HL-60 (cell line): Measurements from ENCODE around the gene CACNA1C.

Experiments
- DNase-seq, 2 experiments: peaks; one replicate each; pipeline ENCODE4 v3.0.0-alpha.2; 2010 to 2020; ENCODE audit warnings: low read depth in 1 of 2, low spot score in 1 of 2
- H3K27ac ChIP-seq: fragments of 250-450 bp; sonication (Bioruptor Pico); replicated peaks from 2 replicates; pipeline ENCODE4 v1.5.1; 2020; ENCODE audit warnings: mild to moderate bottlenecking, moderate library complexity
- H3K27me3 ChIP-seq: fragments of 250-450 bp; sonication (Bioruptor Pico); 2 replicates; pipeline ENCODE4 v1.5.1; 2021; ENCODE audit warnings: mild to moderate bottlenecking, moderate library complexity; ENCODE audit not compliant: insufficient read depth, poor library complexity, severe bottlenecking
- H3K4me3 ChIP-seq: replicated peaks from 2 replicates; pipeline ENCODE4 v1.5.1; 2011; ENCODE audit warnings: mild to moderate bottlenecking, control low read depth, low read length; ENCODE audit not compliant: insufficient read depth
- CTCF ChIP-seq: IDR thresholded peaks from one replicate; pipeline ENCODE4 v1.5.1; 2011; ENCODE audit warnings: low read length, control low read depth, inconsistent platforms; ENCODE audit not compliant: insufficient read depth
- GABPA ChIP-seq: IDR thresholded peaks from 2 replicates; pipeline ENCODE4 v1.6.1; 2012; ENCODE audit warnings: low read depth
- POLR2AphosphoS5 ChIP-seq: IDR thresholded peaks from 2 replicates; pipeline ENCODE4 v1.6.1; 2012; ENCODE audit warnings: low read depth
- REST ChIP-seq: IDR thresholded peaks from 2 replicates; pipeline ENCODE4 v1.6.1; 2012; ENCODE audit warnings: low read depth; ENCODE audit not compliant: insufficient replicate concordance
- SPI1 ChIP-seq: IDR thresholded peaks from 2 replicates; pipeline ENCODE4 v1.6.1; 2012; ENCODE audit warnings: low read depth, mild to moderate bottlenecking, borderline replicate concordance

Gene CACNA1C

GRCh38 chr12:2376908-2377657 is 324.3 kb downstream of the CACNA1C start:
- no peaks in the 10 kb centered on the region for H3K27me3 ChIP-seq
- no peak overlapping the region for H3K4me3 ChIP-seq
- no peak overlapping the region for H3K27ac ChIP-seq
- no peak for TF ChIP-seq SPI1
- no peak for TF ChIP-seq GABPA
- no peak for TF ChIP-seq POLR2AphosphoS5
- TF ChIP-seq CTCF, result no peak
- no peak for TF ChIP-seq REST
- no peak for DNase-seq

- Histone ChIP-seq H3K4me3 (no peak overlapping the region), H3K27ac (no peak overlapping the region), H3K27me3 (no peaks in the 10 kb centered on the region)
- no peak for TF ChIP-seq GABPA
- no peak for TF ChIP-seq REST
- no peak for TF ChIP-seq SPI1
- TF ChIP-seq CTCF, result no peak
- no peak for TF ChIP-seq POLR2AphosphoS5
- DNase-seq, result no peak
Measured at GRCh38 chr12:2378835-2379330, 326.1 kb downstream of the CACNA1C start.

- no peak for DNase-seq
- H3K27me3 ChIP-seq, result no peaks in the 10 kb centered on the region
Measured at GRCh38 chr12:2380946-2381345, 328.2 kb downstream of the CACNA1C start.

More at GRCh38 chr12:2380946-2381345, 328.2 kb downstream of the CACNA1C start:
- TF ChIP-seq SPI1, result no peak
- no peak for TF ChIP-seq REST
- no peak for TF ChIP-seq POLR2AphosphoS5
- no peak for TF ChIP-seq GABPA
- Histone ChIP-seq H3K4me3 (no peak overlapping the region), H3K27ac (no peak overlapping the region)
